ENCODE data around the gene GGA1. TPM values are rescaled to one million over a fixed set of nuclear protein-coding genes. Genes with fewer than 3 reads are reported as not detected.

The GGA1 gene
- total RNA-seq, 1 donor from 2014 or later = 64.8 TPM

DNA sequence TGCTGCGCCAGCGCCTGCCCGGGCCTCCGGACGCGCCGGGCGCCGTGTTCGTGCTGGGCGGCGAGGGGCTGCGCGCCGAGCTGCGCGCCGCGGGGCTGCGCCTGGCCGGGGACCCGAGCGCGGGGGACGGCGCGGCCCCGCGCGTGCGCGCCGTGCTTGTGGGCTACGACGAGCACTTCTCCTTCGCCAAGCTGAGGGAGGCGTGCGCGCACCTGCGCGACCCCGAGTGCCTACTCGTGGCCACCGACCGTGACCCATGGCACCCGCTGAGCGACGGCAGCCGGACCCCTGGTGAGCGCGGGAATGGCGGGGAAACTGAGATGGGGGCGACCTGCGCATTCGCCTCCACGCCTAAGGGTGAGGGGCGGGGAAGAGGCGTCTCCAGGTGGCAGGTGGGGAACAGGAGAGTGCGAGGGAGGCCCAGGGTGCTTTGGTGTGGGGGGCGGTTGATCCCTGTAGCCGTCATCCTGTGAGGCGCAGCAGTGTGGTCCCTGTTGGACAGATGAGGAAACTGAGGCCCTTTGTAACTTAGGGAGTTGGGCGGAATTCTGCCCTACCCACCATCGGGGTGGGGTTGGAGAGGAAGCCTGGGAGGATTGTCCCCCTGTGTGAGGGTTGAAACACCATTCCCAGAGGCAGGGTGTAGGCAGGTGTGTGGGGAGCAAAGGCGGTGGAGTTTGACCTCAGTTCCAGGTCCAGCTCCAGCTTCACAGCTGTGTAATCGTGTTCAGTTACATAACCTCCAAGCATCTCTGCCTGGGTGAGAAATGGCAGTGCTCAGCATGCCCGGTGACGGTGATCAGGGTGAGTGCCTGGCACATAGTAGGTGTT, 50.6 kb downstream of the GGA1 start:
- Histone ChIP-seq H3K27me3 (ENCODE audit: low read depth) (no peaks in the 10 kb centered on the region), H3K4me1 (peaks cover 39% of the 10 kb centered on the region), H3K9me3 (no peaks in the 10 kb centered on the region), H3K4me3 (peak overlapping the region; percentile 48), H3K36me3 (no peaks in the 10 kb centered on the region), H3K27ac (no peak overlapping the region)
- no peak for ATAC-seq
- TF ChIP-seq, protein P1, sequence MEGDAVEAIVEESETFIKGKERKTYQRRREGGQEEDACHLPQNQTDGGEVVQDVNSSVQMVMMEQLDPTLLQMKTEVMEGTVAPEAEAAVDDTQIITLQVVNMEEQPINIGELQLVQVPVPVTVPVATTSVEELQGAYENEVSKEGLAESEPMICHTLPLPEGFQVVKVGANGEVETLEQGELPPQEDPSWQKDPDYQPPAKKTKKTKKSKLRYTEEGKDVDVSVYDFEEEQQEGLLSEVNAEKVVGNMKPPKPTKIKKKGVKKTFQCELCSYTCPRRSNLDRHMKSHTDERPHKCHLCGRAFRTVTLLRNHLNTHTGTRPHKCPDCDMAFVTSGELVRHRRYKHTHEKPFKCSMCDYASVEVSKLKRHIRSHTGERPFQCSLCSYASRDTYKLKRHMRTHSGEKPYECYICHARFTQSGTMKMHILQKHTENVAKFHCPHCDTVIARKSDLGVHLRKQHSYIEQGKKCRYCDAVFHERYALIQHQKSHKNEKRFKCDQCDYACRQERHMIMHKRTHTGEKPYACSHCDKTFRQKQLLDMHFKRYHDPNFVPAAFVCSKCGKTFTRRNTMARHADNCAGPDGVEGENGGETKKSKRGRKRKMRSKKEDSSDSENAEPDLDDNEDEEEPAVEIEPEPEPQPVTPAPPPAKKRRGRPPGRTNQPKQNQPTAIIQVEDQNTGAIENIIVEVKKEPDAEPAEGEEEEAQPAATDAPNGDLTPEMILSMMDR (IDR thresholded peaks at IDR 0.05) = no peak
- peak; percentile 64 for DNase-seq
- intact Hi-C loops (cut with DNase I) = no loop called here

DNA sequence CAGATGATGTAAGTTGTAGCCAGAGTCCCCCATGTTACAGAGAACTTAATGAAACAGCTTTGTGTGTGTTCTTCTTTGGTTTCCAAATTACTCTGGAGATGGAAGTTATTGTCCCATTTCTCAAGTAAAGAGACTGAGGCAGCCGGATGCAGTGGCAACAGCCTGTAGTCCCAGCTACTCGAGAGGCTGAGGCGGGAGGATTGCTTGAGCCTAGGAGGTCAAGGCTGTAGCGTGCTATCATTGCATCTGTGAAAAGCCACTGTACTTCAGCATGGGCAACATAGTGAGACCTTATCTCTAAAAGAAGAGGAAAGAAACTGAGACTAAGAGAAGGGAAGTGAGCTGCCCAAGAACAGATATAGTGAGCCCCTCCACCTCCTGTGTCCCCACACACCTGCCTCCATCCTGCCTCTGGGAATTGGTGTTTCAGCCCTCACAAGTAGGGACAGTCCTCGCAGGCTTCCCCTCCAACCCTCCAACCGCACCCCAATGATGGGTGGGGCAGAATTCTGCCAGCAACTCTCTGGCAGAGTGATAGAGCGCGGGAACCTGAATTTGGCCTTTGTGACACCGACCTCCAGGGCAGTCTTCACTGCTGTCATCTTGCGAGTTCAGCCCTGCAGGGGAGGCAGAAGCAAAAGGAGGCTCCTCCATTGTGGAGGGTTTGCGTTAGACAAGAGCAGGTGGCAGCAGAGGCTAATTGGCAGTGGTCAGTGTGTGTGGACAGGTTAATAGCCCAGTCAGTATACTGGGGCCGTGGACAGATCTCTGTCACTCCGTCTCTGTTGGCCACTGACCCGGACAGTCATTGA, 51.5 kb downstream of the GGA1 start:
- DNase-seq (no peak), ATAC-seq (no peak)
- H3K4me1 ChIP-seq = peaks cover 39% of the 10 kb centered on the region
- intact Hi-C loops (cut with DNase I) = no loop called here
- no peaks in the 10 kb centered on the region for H3K36me3 ChIP-seq
- no peaks in the 10 kb centered on the region for H3K27me3 ChIP-seq (ENCODE audit: low read depth)
- peak overlapping the region; percentile 31 for H3K27ac ChIP-seq
- H3K4me3 ChIP-seq = peak overlapping the region; percentile 48
- TF ChIP-seq, protein P1 (IDR thresholded peaks at IDR 0.05) = no peak
- no peaks in the 10 kb centered on the region for H3K9me3 ChIP-seq

DNA sequence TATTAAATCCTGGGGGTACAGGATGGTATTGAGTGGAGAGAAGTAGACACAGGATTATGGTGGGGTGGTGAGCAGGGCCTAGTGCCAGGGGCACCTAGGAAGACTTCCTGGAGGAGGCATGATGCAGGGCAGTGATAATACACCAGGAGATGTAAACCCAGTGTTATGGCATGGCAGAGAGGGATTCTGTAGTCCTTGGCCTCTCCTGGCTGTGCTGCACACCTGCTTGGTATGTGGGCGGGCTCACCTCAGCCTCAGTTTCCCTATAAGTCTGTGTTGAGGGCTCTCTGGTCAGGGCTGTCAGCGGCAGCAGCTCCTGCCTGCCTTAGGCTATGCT, 52.0 kb downstream of the GGA1 start:
- H3K4me1 ChIP-seq = peaks cover 39% of the 10 kb centered on the region
- peak overlapping the region; percentile 31 for H3K27ac ChIP-seq

DNA sequence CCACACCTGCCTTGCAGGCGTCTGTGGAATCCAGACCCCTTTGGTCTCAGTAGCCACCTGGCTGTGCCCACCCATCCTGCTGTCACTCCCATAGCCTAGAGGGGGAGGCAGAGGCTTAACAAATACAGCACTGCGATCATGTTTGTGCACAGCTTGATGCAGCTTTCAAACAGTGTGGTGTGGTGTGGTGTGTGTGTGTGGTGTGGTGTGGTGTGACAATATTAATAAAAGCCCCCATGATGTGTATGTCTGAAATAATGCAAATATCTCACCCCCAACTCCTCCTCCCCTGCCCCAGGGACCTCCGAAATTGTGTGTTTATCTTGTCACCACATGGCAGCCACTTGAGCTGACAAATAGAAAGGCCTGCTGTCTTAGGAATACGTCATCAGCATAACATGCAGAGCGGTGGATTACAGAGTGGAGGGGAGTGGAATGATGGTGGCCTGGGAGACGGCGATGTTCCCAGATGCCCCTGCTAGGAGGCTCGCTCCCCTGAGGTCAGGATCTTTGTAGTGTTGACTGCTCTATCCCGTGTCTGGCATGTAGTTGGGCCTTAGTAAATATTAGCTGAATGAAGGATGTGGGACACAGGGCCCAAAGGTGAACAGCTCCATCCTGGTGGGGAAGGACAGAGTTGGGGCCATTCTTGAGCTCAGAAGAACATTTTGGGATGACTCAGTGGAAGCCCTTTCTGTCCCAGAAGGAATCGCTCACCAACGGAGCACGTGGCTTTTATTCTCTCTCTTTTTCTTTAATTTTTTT, 52.7 kb downstream of the GGA1 start:
- TF ChIP-seq, protein P1 (IDR thresholded peaks at IDR 0.05) = peak; percentile 32
- Histone ChIP-seq H3K27me3 (ENCODE audit: low read depth) (no peaks in the 10 kb centered on the region), H3K36me3 (peaks cover 11% of the 10 kb centered on the region), H3K4me3 (no peak overlapping the region), H3K27ac (peak overlapping the region; percentile 56), H3K4me1 (peaks cover 39% of the 10 kb centered on the region), H3K9me3 (no peaks in the 10 kb centered on the region)
- intact Hi-C loops (cut with DNase I) = no loop called here
- ATAC-seq (peak in 1 of 2 donors; percentile 22), DNase-seq (no peak)

More for the DNA sequence above, 52.0 kb downstream of the GGA1 start:
- Histone ChIP-seq H3K27me3 (ENCODE audit: low read depth) (no peaks in the 10 kb centered on the region), H3K9me3 (no peaks in the 10 kb centered on the region), H3K36me3 (peaks cover 4% of the 10 kb centered on the region), H3K4me3 (no peak overlapping the region)
- TF ChIP-seq, protein P1 (IDR thresholded peaks at IDR 0.05) = no peak
- DNase-seq (no peak), ATAC-seq (no peak)
- intact Hi-C loops (cut with DNase I) = no loop called here

DNA sequence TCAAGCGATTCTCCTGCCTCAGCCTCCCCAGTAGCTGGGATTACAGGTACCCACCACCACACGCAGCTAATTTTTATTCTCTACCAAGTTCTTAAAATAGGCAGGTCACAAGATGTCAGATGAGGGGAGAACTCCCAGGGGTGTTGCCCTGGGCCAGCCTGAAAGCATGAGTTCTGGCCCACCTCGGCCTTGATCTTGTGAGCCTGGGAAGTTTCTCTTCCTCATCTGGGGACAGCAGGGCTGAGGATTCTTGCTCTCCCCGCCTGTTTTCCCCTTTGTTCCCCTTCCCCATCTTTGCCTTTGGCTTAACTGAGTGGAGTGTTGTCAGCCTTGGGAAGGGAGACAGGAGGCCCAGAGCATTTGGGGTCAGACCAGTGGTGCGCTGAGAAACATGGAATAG, 53.4 kb downstream of the GGA1 start:
- DNase-seq (no peak), ATAC-seq (no peak)
- TF ChIP-seq, protein P1 (IDR thresholded peaks at IDR 0.05) = no peak
- H3K27me3 ChIP-seq (ENCODE audit: low read depth) = no peaks in the 10 kb centered on the region
- no peaks in the 10 kb centered on the region for H3K9me3 ChIP-seq
- peaks cover 14% of the 10 kb centered on the region for H3K36me3 ChIP-seq
- H3K4me3 ChIP-seq = no peak overlapping the region
- intact Hi-C loops (cut with DNase I) = no loop called here
- H3K27ac ChIP-seq = no peak overlapping the region
- H3K4me1 ChIP-seq = peaks cover 39% of the 10 kb centered on the region
